Measurements from ENCODE around the gene LCE4A.

The LCE4A gene

GRCh38 chr1:152735648-152736047 lies 27.7 kb downstream of the LCE4A start:
- no peaks in the 10 kb centered on the region for H3K9me3 ChIP-seq (ENCODE audit: control insufficient read depth, low read length)
- no peak overlapping the region for H3K4me2 ChIP-seq (ENCODE audit: low read length)
- no peaks in the 10 kb centered on the region for H3K4me1 ChIP-seq
- no peaks in the 10 kb centered on the region for H3K36me3 ChIP-seq (ENCODE audit: control insufficient read depth, insufficient read depth, low read length)
- no peak overlapping the region for H3K4me3 ChIP-seq (ENCODE audit: low read depth, low read length)
- H3K9ac ChIP-seq: no peak overlapping the region
- H3K27me3 ChIP-seq (ENCODE audit: control insufficient read depth, insufficient read depth, low read length): no peaks in the 10 kb centered on the region
- TF ChIP-seq CTCF (IDR thresholded peaks at IDR 0.05): no peak
- H3K27ac ChIP-seq: no peak overlapping the region
- no peak overlapping the region for H2AFZ ChIP-seq
- H3K79me2 ChIP-seq: no peaks in the 10 kb centered on the region

DNA sequence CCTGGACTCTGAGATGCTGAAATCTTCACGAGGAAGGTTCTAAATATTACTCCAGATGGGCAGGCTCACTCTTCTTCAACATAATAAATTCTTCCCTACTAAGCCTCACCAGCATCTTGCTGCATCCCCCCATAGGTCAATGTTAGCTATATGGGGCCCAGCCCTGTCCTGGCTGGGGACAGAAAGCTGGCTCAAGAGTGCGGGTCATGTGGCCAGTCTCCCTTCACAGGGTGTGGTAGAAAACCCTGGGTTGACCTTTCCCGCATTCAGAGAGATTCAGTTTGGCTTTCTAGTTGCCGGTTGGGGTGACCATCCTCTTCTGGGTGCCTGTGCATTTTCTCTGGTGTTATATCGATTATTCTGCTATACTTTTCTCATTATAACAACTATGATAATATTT lies 30.0 kb downstream of the LCE4A start:
- H3K4me3 ChIP-seq (ENCODE audit: low read depth, low read length): no peak overlapping the region
- no peak overlapping the region for H3K9ac ChIP-seq
- H3K79me2 ChIP-seq: no peaks in the 10 kb centered on the region
- no peaks in the 10 kb centered on the region for H3K4me1 ChIP-seq
- no peaks in the 10 kb centered on the region for H3K27me3 ChIP-seq (ENCODE audit: control insufficient read depth, insufficient read depth, low read length)
- H3K27ac ChIP-seq: no peak overlapping the region
- TF ChIP-seq CTCF (IDR thresholded peaks at IDR 0.05): no peak
- no peaks in the 10 kb centered on the region for H3K36me3 ChIP-seq (ENCODE audit: control insufficient read depth, insufficient read depth, low read length)
- no peaks in the 10 kb centered on the region for H3K9me3 ChIP-seq (ENCODE audit: control insufficient read depth, low read length)
- H3K4me2 ChIP-seq (ENCODE audit: low read length): no peak overlapping the region
- H2AFZ ChIP-seq: no peak overlapping the region

GRCh38 chr1:152739841-152740240 lies 31.9 kb downstream of the LCE4A start:
- H3K4me2 ChIP-seq (ENCODE audit: low read length): no peak overlapping the region
- no peak overlapping the region for H3K27ac ChIP-seq
- no peaks in the 10 kb centered on the region for H3K27me3 ChIP-seq (ENCODE audit: control insufficient read depth, insufficient read depth, low read length)
- H3K36me3 ChIP-seq (ENCODE audit: control insufficient read depth, insufficient read depth, low read length): no peaks in the 10 kb centered on the region
- H3K9ac ChIP-seq: no peak overlapping the region
- no peak overlapping the region for H2AFZ ChIP-seq
- no peaks in the 10 kb centered on the region for H3K79me2 ChIP-seq
- H3K9me3 ChIP-seq (ENCODE audit: control insufficient read depth, low read length): no peaks in the 10 kb centered on the region
- TF ChIP-seq CTCF (IDR thresholded peaks at IDR 0.05): no peak
- no peaks in the 10 kb centered on the region for H3K4me1 ChIP-seq
- H3K4me3 ChIP-seq (ENCODE audit: low read depth, low read length): no peak overlapping the region

- Histone ChIP-seq H3K79me2 (no peaks in the 10 kb centered on the region), H3K9ac (no peak overlapping the region), H3K4me3 (ENCODE audit: low read depth, low read length) (no peak overlapping the region), H3K9me3 (ENCODE audit: control insufficient read depth, low read length) (no peaks in the 10 kb centered on the region), H3K27me3 (ENCODE audit: control insufficient read depth, insufficient read depth, low read length) (no peaks in the 10 kb centered on the region), H3K4me2 (ENCODE audit: low read length) (no peak overlapping the region), H3K4me1 (no peaks in the 10 kb centered on the region), H3K27ac (no peak overlapping the region), H3K36me3 (ENCODE audit: control insufficient read depth, insufficient read depth, low read length) (no peaks in the 10 kb centered on the region), H2AFZ (no peak overlapping the region)
- TF ChIP-seq CTCF (IDR thresholded peaks at IDR 0.05): no peak
Measured at GRCh38 chr1:152741656-152742055, 33.7 kb downstream of the LCE4A start.

GRCh38 chr1:152743371-152744145 lies 35.6 kb downstream of the LCE4A start:
- H2AFZ ChIP-seq: no peak overlapping the region
- no peaks in the 10 kb centered on the region for H3K79me2 ChIP-seq
- H3K36me3 ChIP-seq (ENCODE audit: control insufficient read depth, insufficient read depth, low read length): no peaks in the 10 kb centered on the region
- H3K27me3 ChIP-seq (ENCODE audit: control insufficient read depth, insufficient read depth, low read length): no peaks in the 10 kb centered on the region
- no peak overlapping the region for H3K27ac ChIP-seq
- H3K9ac ChIP-seq: no peak overlapping the region
- H3K4me3 ChIP-seq (ENCODE audit: low read depth, low read length): no peak overlapping the region
- H3K9me3 ChIP-seq (ENCODE audit: control insufficient read depth, low read length): no peaks in the 10 kb centered on the region
- H3K4me1 ChIP-seq: no peaks in the 10 kb centered on the region
- no peak for TF ChIP-seq CTCF (IDR thresholded peaks at IDR 0.05)
- H3K4me2 ChIP-seq (ENCODE audit: low read length): no peak overlapping the region

Data from parathyroid adenoma (tissue), 2 donors.